Fibroblast of mammary gland (primary cell): ENCODE results near the gene SEMA6B.

ENCODE experiments used
- DNase-seq: peaks from one replicate; pipeline ENCODE4 v3.0.0-alpha.2; 2010; ENCODE audit warnings: low read depth
- H3K4me3 ChIP-seq: 2 replicates; pipeline ENCODE4 v1.5.1; 2011; ENCODE audit warnings: low read depth, mild to moderate bottlenecking, low read length, moderate library complexity; ENCODE audit not compliant: control insufficient read depth
- TF ChIP-seq, protein P1 (sequence below): conservative IDR thresholded peaks from 2 replicates; pipeline ENCODE4 v1.5.1; 2011; ENCODE audit warnings: low read depth, low read length, inconsistent platforms; ENCODE audit not compliant: control insufficient read depth, insufficient read depth

The SEMA6B gene

DNA sequence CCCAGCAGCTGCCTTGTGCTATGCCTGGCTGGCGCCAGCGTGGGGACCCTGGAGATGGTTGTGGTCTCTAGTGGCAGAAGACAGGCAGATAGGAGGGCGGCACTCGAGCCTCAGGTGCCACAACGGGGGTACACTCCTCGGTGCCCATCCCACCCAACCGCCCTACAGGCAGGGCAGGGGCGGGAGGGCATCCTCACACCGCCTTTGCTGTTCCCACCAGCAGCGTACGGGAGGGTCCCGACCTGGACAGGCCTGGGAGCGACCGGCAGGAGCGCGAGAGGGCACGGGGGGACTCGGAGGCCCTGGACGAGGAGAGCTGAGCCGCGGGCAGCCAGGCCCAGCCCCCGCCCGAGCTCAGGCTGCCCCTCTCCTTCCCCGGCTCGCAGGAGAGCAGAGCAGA is 57.8 kb downstream of the SEMA6B start:
- no peak for DNase-seq
- TF ChIP-seq, protein P1, sequence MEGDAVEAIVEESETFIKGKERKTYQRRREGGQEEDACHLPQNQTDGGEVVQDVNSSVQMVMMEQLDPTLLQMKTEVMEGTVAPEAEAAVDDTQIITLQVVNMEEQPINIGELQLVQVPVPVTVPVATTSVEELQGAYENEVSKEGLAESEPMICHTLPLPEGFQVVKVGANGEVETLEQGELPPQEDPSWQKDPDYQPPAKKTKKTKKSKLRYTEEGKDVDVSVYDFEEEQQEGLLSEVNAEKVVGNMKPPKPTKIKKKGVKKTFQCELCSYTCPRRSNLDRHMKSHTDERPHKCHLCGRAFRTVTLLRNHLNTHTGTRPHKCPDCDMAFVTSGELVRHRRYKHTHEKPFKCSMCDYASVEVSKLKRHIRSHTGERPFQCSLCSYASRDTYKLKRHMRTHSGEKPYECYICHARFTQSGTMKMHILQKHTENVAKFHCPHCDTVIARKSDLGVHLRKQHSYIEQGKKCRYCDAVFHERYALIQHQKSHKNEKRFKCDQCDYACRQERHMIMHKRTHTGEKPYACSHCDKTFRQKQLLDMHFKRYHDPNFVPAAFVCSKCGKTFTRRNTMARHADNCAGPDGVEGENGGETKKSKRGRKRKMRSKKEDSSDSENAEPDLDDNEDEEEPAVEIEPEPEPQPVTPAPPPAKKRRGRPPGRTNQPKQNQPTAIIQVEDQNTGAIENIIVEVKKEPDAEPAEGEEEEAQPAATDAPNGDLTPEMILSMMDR = no peak
- no peak overlapping the region for H3K4me3 ChIP-seq

GRCh38 chr19:4500841-4501591 is 58.5 kb downstream of the SEMA6B start:
- DNase-seq = no peak
- no peak overlapping the region for H3K4me3 ChIP-seq
- TF ChIP-seq, protein P1 = no peak

GRCh38 chr19:4499855-4500254 is 59.6 kb downstream of the SEMA6B start:
- TF ChIP-seq, protein P1 = no peak
- no peak overlapping the region for H3K4me3 ChIP-seq
- DNase-seq = no peak

DNA sequence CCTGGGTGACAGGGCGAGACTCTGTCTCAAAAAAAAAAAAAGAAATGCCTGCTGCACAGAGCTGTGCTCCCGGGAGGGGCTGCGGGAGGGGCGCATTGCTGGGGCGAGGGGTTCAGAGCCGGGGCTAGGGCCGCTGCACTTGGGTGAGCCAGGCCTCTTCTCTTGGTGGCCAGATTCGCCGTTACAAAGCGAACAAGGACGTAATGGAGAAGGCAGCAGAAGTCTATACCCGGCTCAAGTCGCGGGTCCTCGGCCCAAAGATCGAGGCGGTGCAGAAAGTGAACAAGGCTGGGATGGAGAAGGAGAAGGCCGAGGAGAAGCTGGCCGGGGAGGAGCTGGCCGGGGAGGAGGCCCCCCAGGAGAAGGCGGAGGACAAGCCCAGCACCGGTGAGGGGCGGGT is 60.2 kb downstream of the SEMA6B start:
- no peak for DNase-seq
- TF ChIP-seq, protein P1 = no peak
- no peak overlapping the region for H3K4me3 ChIP-seq

DNA sequence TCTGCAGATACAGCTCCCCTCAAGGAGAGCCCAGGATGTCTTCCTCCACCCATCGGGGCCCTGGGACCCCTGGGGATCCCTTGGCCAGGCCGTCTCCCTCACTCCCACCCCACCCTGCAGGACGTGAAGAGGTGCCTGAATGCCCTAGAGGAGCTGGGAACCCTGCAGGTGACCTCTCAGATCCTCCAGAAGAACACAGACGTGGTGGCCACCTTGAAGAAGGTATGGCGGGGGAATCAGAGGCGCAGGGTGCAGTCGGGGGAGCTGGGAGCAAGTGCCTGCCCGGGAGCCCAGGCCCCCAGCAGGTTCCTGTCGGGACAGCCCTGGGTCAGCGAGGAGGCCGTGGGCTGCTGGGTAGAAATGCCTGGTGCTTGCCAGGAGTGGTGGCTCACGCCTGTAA is 60.8 kb downstream of the SEMA6B start:
- H3K4me3 ChIP-seq = no peak overlapping the region
- TF ChIP-seq, protein P1 = no peak
- DNase-seq = no peak

- no peak for DNase-seq
- no peak overlapping the region for H3K4me3 ChIP-seq
- TF ChIP-seq, protein P1 = no peak
Measured at GRCh38 chr19:4497770-4498389, 61.6 kb downstream of the SEMA6B start.
